Measurements from ENCODE around the gene PRKAG2. TPM values are rescaled to one million over a fixed set of nuclear protein-coding genes. Genes with fewer than 3 reads are reported as not detected.

The PRKAG2 gene
- total RNA-seq, 2 donors from 2014 or later = 19.9 to 22.6 TPM

DNA sequence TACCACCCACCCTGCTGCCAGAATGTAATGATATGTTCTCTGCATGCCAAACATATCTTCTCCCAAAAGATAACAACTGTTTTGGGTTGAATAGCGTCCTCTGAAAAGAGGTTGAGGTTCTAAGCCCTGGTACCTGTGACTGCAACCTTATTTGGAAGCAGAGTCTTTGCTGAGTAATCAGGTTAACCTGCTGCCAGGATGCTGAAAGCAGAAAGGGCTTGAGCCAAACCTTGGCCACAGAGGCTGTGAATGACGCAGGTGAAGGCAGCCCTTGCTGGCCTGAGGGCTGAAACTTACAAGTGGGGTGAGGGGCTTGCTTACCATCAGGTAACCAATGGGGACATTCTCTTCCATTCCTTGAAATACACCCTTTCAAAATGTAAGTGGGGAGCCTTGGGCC lies 205.4 kb downstream of the PRKAG2 start:
- Mint-ChIP-seq H3K9me3 (no peaks in the 10 kb centered on the region), H3K27ac (no peak overlapping the region), H3K4me1 (ENCODE audit: low read depth in 2 of 2) (peaks cover 31 to 36% of the 10 kb centered on the region in 2 donors), H3K36me3 (no peaks in the 10 kb centered on the region), H3K4me3 (no peak overlapping the region), H3K27me3 (no peaks in the 10 kb centered on the region)
- DNase-seq (ENCODE audit: low spot score) = no peak
- ATAC-seq = no peak

DNA sequence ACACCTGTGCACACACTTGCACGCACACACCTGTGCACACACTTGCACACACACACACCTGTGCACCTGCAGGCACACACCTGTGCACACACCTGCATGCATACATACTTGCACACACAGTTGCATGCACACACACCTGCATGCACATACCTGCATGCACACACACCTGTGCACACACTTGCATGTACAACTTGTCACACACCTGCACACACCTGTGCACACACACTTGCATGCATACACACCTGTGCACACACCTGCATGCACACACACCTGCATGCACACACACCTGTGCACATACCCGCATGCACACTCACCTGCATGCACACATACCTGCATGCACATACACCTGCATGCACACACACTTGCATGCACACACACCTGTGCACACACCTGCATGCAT lies 207.2 kb downstream of the PRKAG2 start:
- no peak overlapping the region for H3K4me3 Mint-ChIP-seq
- ATAC-seq (peak in 1 of 2 donors; percentile 15), DNase-seq (ENCODE audit: low spot score) (no peak)
- H3K4me1 Mint-ChIP-seq (ENCODE audit: low read depth in 2 of 2) = peaks cover 31 to 36% of the 10 kb centered on the region in 2 donors
- no peaks in the 10 kb centered on the region for H3K36me3 Mint-ChIP-seq
- H3K27ac Mint-ChIP-seq = no peak overlapping the region
- H3K27me3 Mint-ChIP-seq = no peaks in the 10 kb centered on the region
- H3K9me3 Mint-ChIP-seq = no peaks in the 10 kb centered on the region

DNA sequence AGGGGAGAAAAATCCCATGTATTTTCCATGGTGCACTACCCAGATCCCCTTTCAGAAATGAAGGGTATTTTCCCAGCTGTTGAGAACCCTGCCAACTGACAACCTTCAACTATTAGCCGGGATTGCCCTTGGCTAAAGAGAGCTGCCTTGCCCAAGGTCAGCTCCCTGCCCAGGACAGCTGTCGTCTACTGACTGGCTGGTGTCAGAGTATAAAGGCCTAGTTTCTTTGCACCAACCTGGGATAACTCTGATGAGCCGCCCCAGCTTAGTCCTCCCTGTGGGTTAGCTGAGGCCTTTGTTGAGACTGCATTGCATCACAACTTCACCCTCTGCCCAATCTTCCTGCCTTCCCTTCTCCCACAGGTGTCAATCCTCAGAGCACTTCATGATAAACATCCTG lies 210.0 kb downstream of the PRKAG2 start:
- peak overlapping the region; percentile 16 for H3K4me3 Mint-ChIP-seq
- H3K27ac Mint-ChIP-seq = peak overlapping the region; percentile 36 to 45
- no peaks in the 10 kb centered on the region for H3K36me3 Mint-ChIP-seq
- no peak for DNase-seq (ENCODE audit: low spot score)
- no peaks in the 10 kb centered on the region for H3K27me3 Mint-ChIP-seq
- no peaks in the 10 kb centered on the region for H3K9me3 Mint-ChIP-seq
- H3K4me1 Mint-ChIP-seq (ENCODE audit: low read depth in 2 of 2) = peaks cover 31 to 38% of the 10 kb centered on the region in 2 donors
- ATAC-seq = no peak

DNA sequence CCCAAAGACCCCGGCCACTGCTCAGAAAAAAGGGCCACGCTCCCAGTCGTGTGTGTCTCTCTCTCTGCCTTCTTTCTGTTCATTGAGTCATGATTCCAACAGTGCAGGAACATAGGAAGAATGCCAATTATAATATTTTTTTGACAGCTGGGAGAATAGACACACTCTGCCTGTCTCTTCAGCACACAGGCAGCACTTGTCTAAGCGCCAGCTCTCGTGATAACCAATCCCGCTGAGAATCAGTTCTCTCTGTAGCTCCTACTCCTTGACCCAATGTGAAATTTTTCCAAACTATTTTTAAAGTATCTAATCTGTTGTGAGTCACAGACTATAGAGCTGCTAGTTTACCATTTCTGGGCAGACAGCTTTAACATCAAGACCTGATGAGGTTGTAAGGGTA lies 211.5 kb downstream of the PRKAG2 start:
- Mint-ChIP-seq H3K27ac (no peak overlapping the region), H3K36me3 (no peaks in the 10 kb centered on the region), H3K4me3 (no peak overlapping the region), H3K9me3 (no peaks in the 10 kb centered on the region), H3K4me1 (ENCODE audit: low read depth in 2 of 2) (peaks cover 30 to 36% of the 10 kb centered on the region in 2 donors), H3K27me3 (no peaks in the 10 kb centered on the region)
- DNase-seq (ENCODE audit: low spot score) (no peak), ATAC-seq (no peak)

DNA sequence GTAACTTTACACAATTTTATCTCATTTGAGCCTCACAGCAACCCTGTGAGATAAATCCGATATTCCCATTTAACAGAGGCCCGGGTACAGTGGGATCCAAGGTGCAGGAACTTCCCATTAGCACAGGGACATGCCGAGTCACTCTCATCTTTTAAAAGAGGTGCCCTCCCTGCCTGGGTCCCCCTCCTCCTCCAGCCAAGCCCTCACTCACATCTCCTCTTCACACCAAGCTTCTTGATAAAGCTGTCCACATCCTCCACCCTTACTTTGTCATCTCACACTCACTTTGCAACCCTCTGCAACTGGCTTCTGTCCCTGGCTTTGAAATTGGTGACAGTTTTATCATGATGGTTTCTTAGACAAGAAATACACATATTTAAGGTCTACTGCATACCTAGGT lies 212.6 kb downstream of the PRKAG2 start:
- H3K4me3 Mint-ChIP-seq = no peak overlapping the region
- DNase-seq (ENCODE audit: low spot score) = no peak
- no peaks in the 10 kb centered on the region for H3K27me3 Mint-ChIP-seq
- H3K4me1 Mint-ChIP-seq (ENCODE audit: low read depth in 2 of 2) = peaks cover 23 to 29% of the 10 kb centered on the region in 2 donors
- H3K27ac Mint-ChIP-seq = peak overlapping the region in 1 of 2 donors; percentile 74
- no peaks in the 10 kb centered on the region for H3K9me3 Mint-ChIP-seq
- no peaks in the 10 kb centered on the region for H3K36me3 Mint-ChIP-seq
- ATAC-seq = no peak

DNA sequence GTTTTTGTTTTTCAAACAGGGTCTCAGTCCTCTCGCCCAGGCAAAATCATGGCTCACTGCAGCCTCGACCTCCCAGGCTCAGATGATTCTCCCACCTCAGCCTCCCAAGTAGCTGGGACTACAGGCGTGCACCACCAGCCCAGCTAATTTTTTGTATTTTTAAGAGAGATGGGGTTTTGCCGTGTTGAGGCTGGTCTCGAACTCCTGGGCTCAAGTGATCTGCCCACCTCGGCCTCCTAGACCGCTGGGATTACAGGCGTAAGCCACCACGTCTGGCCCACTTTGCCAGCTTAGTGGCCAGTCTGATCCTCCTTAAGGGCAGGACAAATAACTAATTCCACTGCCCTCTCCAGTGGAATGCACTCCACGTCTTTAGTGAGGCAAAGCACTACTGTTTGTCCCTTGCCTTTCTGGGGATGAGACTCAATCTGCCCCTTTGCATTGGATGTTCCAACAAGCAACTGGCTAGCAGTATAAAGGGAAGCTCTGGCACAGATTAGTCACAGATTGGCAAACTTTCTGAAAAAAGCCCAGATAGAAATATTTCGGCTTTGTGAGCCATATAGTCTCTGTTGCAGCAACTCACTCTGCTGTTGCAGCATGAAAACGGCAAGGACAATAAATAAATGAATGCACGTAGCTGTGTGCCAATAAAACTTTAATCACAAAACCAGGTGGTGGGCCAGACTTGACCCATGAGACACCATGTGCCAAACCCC lies 213.4 kb downstream of the PRKAG2 start:
- H3K4me1 Mint-ChIP-seq (ENCODE audit: low read depth in 2 of 2) = peaks cover 16 to 23% of the 10 kb centered on the region in 2 donors
- H3K27me3 Mint-ChIP-seq = no peaks in the 10 kb centered on the region
- H3K4me3 Mint-ChIP-seq = no peak overlapping the region

DNA sequence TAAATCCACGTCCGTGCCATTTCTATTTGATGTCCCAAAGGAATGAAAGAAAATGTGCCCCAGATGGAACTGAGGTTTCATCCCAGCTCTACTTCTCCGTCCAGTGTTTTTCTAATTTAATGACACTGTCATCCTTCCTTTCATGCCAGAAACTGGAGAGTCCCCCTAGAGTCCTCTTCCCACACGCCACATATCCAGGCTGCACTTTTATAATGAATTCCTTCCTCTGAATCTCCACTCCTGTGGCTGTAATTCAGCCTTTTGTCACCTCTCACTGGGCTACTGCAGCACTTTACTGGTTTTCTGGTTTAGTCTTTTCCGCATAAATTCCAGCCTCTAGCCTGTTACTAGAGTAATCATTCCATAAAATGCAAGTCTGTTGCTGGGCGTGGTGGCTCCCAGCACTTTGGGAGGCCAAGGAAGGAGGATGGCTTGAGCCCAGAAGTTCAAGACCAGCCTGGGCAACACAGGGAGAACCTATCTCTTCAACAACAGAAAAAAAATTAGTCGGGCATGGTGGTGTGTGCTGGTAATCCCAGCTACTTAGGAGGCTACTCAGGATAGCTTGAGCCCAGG lies 214.6 kb downstream of the PRKAG2 start:
- no peak for ATAC-seq
- Mint-ChIP-seq H3K27me3 (no peaks in the 10 kb centered on the region), H3K27ac (no peak overlapping the region), H3K9me3 (no peaks in the 10 kb centered on the region), H3K4me3 (no peak overlapping the region), H3K36me3 (no peaks in the 10 kb centered on the region), H3K4me1 (ENCODE audit: low read depth in 2 of 2) (peaks cover 5 to 12% of the 10 kb centered on the region in 2 donors)
- no peak for DNase-seq (ENCODE audit: low spot score)

More for the DNA sequence above, 213.4 kb downstream of the PRKAG2 start:
- no peak overlapping the region for H3K27ac Mint-ChIP-seq
- no peaks in the 10 kb centered on the region for H3K36me3 Mint-ChIP-seq
- ATAC-seq (no peak), DNase-seq (ENCODE audit: low spot score) (no peak)
- no peaks in the 10 kb centered on the region for H3K9me3 Mint-ChIP-seq

DNA sequence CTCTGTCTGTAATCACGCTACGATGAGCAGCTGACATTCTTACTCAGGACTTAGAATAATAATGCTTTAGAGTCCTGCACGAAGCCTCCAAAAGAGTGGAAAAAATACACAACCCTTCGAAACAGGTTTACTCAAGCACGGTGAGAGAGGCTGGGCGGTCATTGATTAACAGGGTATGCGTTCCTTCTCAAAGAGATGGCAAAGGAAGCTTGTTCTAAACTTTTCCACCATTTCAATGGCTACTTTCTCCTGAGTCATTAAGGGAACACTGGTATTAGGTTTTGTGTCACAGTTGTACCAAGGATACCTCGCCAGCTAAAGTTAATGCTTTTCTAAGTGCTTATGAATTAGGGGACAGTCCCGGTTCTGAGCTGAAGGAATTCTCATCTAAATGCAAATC lies 215.3 kb downstream of the PRKAG2 start:
- no peak for DNase-seq (ENCODE audit: low spot score)
- ATAC-seq = no peak
- no peaks in the 10 kb centered on the region for H3K9me3 Mint-ChIP-seq
- no peak overlapping the region for H3K27ac Mint-ChIP-seq
- H3K4me3 Mint-ChIP-seq = no peak overlapping the region
- no peaks in the 10 kb centered on the region for H3K36me3 Mint-ChIP-seq
- no peaks in the 10 kb centered on the region for H3K27me3 Mint-ChIP-seq
- peaks cover 0 to 8% of the 10 kb centered on the region in 2 donors for H3K4me1 Mint-ChIP-seq (ENCODE audit: low read depth in 2 of 2)

DNA sequence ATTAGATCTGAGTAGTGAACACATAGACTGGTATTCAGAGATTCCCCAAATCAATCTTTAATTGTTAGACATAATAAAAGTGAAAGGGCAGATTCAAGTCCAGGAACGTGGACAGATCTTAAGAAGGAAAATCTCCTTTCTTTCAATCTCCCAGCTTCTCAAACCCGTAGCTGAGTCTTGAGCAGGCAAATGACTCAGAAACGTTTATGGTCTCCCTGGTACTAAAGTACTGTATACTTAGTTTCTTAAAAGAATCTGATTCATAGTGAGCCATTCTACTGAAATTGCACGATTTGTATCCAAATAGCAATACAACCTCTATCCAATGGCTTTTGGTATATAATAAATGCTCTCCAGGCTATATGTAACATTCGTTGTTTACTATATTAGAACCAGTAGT lies 216.8 kb downstream of the PRKAG2 start:
- peaks cover 0 to 8% of the 10 kb centered on the region in 2 donors for H3K4me1 Mint-ChIP-seq (ENCODE audit: low read depth in 2 of 2)
- H3K4me3 Mint-ChIP-seq = no peak overlapping the region
- no peaks in the 10 kb centered on the region for H3K9me3 Mint-ChIP-seq
- no peak for DNase-seq (ENCODE audit: low spot score)
- no peak for ATAC-seq
- H3K27ac Mint-ChIP-seq = no peak overlapping the region
- H3K36me3 Mint-ChIP-seq = no peaks in the 10 kb centered on the region
- H3K27me3 Mint-ChIP-seq = no peaks in the 10 kb centered on the region

DNA sequence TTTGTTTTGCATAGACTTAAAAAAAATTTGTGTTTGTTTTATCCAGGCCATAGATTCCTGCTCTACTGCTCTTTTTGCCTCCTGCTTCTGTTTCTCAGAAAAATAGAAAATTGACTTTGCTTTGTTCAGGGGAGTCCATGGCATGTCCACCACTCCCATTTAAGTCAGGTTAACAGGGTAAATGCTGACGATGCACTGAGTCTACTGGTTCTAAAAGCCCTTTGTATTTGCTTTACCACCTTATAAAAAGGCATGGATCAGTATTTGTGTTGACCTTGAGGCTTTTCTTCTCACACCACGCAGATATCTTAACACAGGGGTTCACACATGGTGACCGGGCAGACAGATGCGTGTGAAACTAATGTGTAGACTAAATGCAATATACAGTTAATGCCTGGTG lies 217.7 kb downstream of the PRKAG2 start:
- no peak overlapping the region for H3K27ac Mint-ChIP-seq
- no peaks in the 10 kb centered on the region for H3K9me3 Mint-ChIP-seq
- H3K27me3 Mint-ChIP-seq = no peaks in the 10 kb centered on the region
- H3K36me3 Mint-ChIP-seq = no peaks in the 10 kb centered on the region
- H3K4me1 Mint-ChIP-seq (ENCODE audit: low read depth in 2 of 2) = peaks cover 0 to 4% of the 10 kb centered on the region in 2 donors
- no peak for DNase-seq (ENCODE audit: low spot score)
- no peak for ATAC-seq
- no peak overlapping the region for H3K4me3 Mint-ChIP-seq

DNA sequence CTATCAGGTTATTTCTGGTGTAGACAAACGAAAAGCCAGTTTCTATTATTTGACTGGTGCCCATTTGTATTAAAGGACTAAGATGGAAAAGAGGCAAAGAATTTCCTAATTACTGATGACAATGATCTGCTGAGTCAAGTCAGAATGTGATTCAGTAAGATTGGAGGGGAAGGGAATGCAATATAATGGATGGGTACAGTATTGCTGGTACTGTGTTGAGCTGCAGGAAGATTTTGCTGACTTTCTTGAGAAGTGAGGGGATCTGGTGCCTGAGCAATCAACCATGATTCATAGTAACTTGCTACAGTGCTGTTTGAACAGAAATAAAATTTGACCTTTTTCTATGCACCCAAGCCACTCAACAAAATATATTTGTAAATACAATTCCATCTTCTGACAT lies 218.1 kb downstream of the PRKAG2 start:
- DNase-seq (ENCODE audit: low spot score) (no peak), ATAC-seq (no peak)
- H3K27me3 Mint-ChIP-seq = no peaks in the 10 kb centered on the region
- H3K9me3 Mint-ChIP-seq = no peaks in the 10 kb centered on the region
- H3K4me3 Mint-ChIP-seq = no peak overlapping the region
- no peaks in the 10 kb centered on the region for H3K36me3 Mint-ChIP-seq
- H3K4me1 Mint-ChIP-seq (ENCODE audit: low read depth in 2 of 2) = peaks cover 0 to 2% of the 10 kb centered on the region in 2 donors
- no peak overlapping the region for H3K27ac Mint-ChIP-seq

DNA sequence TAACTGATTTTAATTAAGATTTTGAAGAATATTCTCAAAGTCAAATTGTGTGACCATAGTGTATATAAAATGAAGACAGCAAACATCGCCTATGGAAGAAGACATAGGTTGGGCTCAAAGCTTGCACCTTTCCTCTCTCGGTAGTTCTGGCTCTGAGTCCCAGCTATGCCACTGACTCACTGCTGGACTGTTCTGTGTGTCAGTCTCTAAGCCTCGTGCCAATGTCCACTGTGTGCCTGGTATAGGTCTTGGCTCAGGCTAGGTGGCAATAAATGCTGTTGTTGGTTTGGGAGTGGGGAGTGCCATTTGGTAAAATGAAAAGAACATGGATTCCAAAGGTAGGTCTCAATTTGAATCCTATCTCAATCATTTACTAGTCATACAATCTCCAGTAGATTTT lies 219.7 kb downstream of the PRKAG2 start:
- Mint-ChIP-seq H3K27me3 (no peaks in the 10 kb centered on the region), H3K4me3 (no peak overlapping the region), H3K9me3 (no peaks in the 10 kb centered on the region), H3K36me3 (no peaks in the 10 kb centered on the region), H3K4me1 (ENCODE audit: low read depth in 2 of 2) (peaks cover 0 to 2% of the 10 kb centered on the region in 2 donors), H3K27ac (no peak overlapping the region)
- no peak for DNase-seq (ENCODE audit: low spot score)
- ATAC-seq = no peak

DNA sequence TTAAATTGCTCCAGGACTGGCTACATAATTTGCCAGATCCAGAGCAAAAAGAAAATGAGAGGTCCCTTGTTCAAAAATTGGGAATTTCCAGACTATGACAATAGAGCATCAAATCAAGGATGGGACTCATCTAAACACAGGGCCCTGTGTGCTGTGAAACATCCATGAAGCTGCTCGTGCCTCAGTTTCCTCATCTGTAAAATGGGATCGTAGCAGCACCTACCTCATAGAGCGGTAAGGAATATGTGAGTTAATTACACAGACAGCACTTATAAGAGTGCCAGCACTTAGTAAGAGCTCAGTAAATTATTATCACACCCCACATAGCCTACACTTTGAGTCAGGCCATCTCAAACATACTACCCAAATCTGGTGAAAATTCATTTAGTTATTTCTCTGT lies 221.4 kb downstream of the PRKAG2 start:
- no peak for DNase-seq (ENCODE audit: low spot score)
- Mint-ChIP-seq H3K27me3 (no peaks in the 10 kb centered on the region), H3K27ac (no peak overlapping the region), H3K4me1 (ENCODE audit: low read depth in 2 of 2) (peaks cover 0 to 2% of the 10 kb centered on the region in 2 donors), H3K4me3 (no peak overlapping the region), H3K36me3 (no peaks in the 10 kb centered on the region), H3K9me3 (no peaks in the 10 kb centered on the region)
- no peak for ATAC-seq

DNA sequence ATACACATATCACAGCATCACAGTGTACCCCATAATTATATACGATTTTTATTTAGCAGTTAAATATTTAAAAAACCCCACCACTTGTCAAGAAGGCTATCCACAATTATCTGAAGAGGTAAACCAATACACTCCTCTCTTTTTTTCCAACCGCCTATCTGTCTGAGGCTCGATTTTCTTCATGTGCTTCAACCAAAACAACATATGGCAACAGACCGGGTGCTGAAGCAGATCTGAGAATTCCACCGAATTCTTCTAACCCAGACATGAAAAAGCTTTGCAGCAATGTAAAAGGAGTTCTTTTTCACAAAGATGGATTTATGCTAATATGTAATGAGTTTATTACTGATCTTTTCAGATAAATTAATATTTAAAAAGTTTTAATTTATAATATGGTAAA lies 224.8 kb downstream of the PRKAG2 start:
- ATAC-seq (no peak), DNase-seq (ENCODE audit: low spot score) (no peak)
- Mint-ChIP-seq H3K27ac (no peak overlapping the region), H3K4me1 (ENCODE audit: low read depth in 2 of 2) (no peaks in the 10 kb centered on the region), H3K4me3 (no peak overlapping the region), H3K9me3 (no peaks in the 10 kb centered on the region), H3K36me3 (no peaks in the 10 kb centered on the region), H3K27me3 (no peaks in the 10 kb centered on the region)

DNA sequence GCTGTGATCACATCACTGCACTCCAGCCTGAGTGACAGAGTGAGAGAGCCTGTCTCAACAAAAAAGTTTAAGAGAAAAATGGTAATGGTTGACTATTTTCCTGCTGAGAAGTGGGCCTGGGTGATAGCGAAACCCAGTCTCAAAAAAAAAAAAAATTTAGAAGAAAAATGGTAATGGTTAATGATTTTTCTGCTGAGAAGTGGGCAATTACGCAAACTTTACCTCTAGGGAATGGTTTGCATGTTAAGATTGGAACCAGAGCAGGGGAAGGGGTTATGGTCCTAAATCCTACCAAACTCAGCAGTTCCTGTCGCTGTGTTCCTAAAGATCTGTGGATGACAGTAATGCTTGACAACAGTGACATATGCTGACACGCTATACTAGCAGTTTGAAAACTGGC lies 226.8 kb downstream of the PRKAG2 start:
- Mint-ChIP-seq H3K4me1 (ENCODE audit: low read depth in 2 of 2) (no peaks in the 10 kb centered on the region), H3K9me3 (no peaks in the 10 kb centered on the region), H3K27me3 (no peaks in the 10 kb centered on the region), H3K36me3 (no peaks in the 10 kb centered on the region), H3K27ac (no peak overlapping the region), H3K4me3 (no peak overlapping the region)
- ATAC-seq (no peak), DNase-seq (ENCODE audit: low spot score) (no peak)

Data from natural killer cell treated with Interleukin-12 subunit alpha and Interleukin-12 subunit beta and Interleukin-15 and Interleukin-18, amount 100 ng/mL, for 72 hours (primary cell).